ENCODE data around the gene FAM98B. TPM values are rescaled to one million over a fixed set of nuclear protein-coding genes. Genes with fewer than 3 reads are reported as not detected.

FAM98B gene
- total and polyA plus RNA-seq, 2 of the 8 experiments (the other 6 are each of a cell fraction or from before 2014, with no cell fraction given) = 5.9 to 48.4 TPM

DNA sequence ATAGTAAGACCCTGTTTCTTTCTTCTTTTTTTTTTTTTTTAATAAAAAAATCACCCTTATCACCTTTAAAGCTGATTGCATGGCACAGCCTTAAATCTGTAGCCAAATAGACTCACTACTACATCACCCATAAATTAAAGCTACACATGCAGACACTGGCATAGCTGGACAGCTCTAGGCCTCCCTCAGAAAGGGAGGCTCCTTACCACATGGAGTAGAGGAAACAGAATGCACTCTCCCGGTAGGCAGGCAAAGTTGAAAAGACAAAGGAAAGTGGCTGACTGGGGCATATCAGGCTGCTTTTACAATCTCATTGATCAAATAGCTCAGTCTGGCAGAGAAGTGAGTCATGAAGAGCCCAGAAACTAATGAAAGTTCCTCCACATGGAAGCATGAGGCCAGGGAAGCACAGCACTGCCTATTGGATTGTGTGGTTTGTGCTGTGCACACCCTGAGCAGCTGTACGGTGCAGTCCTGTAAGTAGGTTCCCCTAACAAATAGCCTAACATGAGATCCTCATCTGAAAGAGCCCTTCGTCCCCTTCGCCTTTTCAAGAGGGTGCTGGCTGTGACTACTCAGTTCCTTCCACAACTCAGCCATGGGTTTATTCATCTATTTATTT is 32.7 kb upstream of the FAM98B start:
- H4K91ac ChIP-seq (replicated peaks; ENCODE audit: insufficient read length, low read length) = no peak overlapping the region
- no peak overlapping the region for H3K4ac ChIP-seq (replicated peaks; ENCODE audit: insufficient read length, low read depth, low read length)
- H3K56ac ChIP-seq (replicated peaks; ENCODE audit: insufficient read length, low read depth, low read length) = no peak overlapping the region
- H4K8ac ChIP-seq (ENCODE audit: extremely low read depth, insufficient read depth, low read length) = no peak overlapping the region
- ChIA-PET POLR2A (ENCODE audit: partially characterized antibody) (no interaction called here), CTCF (ENCODE audit: partially characterized antibody) (interaction anchor here (0.6 to 3.5 kb wide), 7 partner anchors 10 to 419 kb away, joined by 3 to 12 read pairs (median 4); partner anchors contain the start of gene RASGRP1)
- no peak overlapping the region for H2BK20ac ChIP-seq (ENCODE audit: low read length)
- H3K27me3 ChIP-seq (replicated peaks in 1 of 4; ENCODE audit: control insufficient read depth in 3 of 4, extremely low read depth in 1 of 4, insufficient read depth in 3 of 4, low read length in 3 of 4) = no peaks in the 10 kb centered on the region
- no peaks in the 10 kb centered on the region for H4K20me1 ChIP-seq (replicated peaks in 1 of 2; ENCODE audit: control insufficient read depth in 1 of 2, insufficient read depth in 2 of 2, low read length in 2 of 2)
- no peak for DNase-seq (ENCODE audit: low read depth in 1 of 2, low spot score in 2 of 2)
- no peaks in the 10 kb centered on the region for H3K79me1 ChIP-seq (ENCODE audit: low read depth, low read length)
- H2BK5ac ChIP-seq (ENCODE audit: low read depth, low read length) = no peak overlapping the region
- no peak overlapping the region for H3K18ac ChIP-seq (ENCODE audit: extremely low read depth, low read length)
- H3K79me2 ChIP-seq (ENCODE audit: control insufficient read depth in 1 of 2, insufficient read depth in 2 of 2, low read length in 2 of 2) = no peaks in the 10 kb centered on the region
- H2BK12ac ChIP-seq (ENCODE audit: low read depth, low read length) = no peak overlapping the region
- H2BK15ac ChIP-seq (ENCODE audit: low read length) = no peak overlapping the region
- no peak overlapping the region for H4K5ac ChIP-seq (ENCODE audit: insufficient read length, low read depth, low read length)
- no peaks in the 10 kb centered on the region for H3K4me1 ChIP-seq (replicated peaks in 1 of 4; ENCODE audit: control insufficient read depth in 3 of 4, insufficient read depth in 4 of 4, low read length in 3 of 4)
- no peak overlapping the region for H3K4me3 ChIP-seq (ENCODE audit: extremely low read depth in 1 of 4, insufficient read depth in 2 of 4, low read depth in 3 of 4, low read length in 4 of 4)
- no peaks in the 10 kb centered on the region for H3K9me3 ChIP-seq (ENCODE audit: insufficient read depth in 2 of 2, low read depth in 1 of 2, low read length in 1 of 2)
- FAIRE-seq = no peak
- no peak overlapping the region for H3K27ac ChIP-seq (ENCODE audit: low read depth, low read length)
- WGBS, 2 experiments (ENCODE audit: extremely low coverage in 1 of 2, insufficient coverage in 1 of 2, insufficient read length in 1 of 2, insufficient replicate concordance in 2 of 2, low coverage in 1 of 2, low lambda C conversion rate in 2 of 2, missing lambda C conversion rate in 1 of 2) = 93% methylated on average over 4 of the region's 4 CpGs; no CpG with 5 or more reads in 1 of the 2 experiments
- H3K36me3 ChIP-seq (ENCODE audit: control insufficient read depth in 2 of 4, insufficient read depth in 4 of 4, low read length in 3 of 4) = no peaks in the 10 kb centered on the region
- no peak overlapping the region for H3K14ac ChIP-seq (ENCODE audit: insufficient read length)
- TF ChIP-seq ZNF274 (IDR thresholded peaks at IDR 0.05; ENCODE audit: borderline replicate concordance, extremely low read depth, low read length) (no peak), SP4 (IDR thresholded peaks at IDR 0.05; ENCODE audit: low read length) (no peak), FOSL1 (IDR thresholded peaks at IDR 0.05; ENCODE audit: insufficient read depth, low read depth, low read length) (no peak), SIRT6 (IDR thresholded peaks at IDR 0.05; ENCODE audit: low read length) (no peak), CBX5 (IDR thresholded peaks at IDR 0.05; ENCODE audit: low read depth, low read length) (no peak), SIX5 (IDR thresholded peaks at IDR 0.05; ENCODE audit: low read depth, low read length) (no peak), BACH1 (IDR thresholded peaks at IDR 0.05; ENCODE audit: low read length) (no peak), HDAC6 (IDR thresholded peaks at IDR 0.05; ENCODE audit: low read depth, low read length) (no peak), CBX8 (IDR thresholded peaks at IDR 0.05; ENCODE audit: borderline replicate concordance, low read depth, low read length) (no peak), KDM5A (IDR thresholded peaks at IDR 0.05; ENCODE audit: low read length) (no peak), RAD21 (IDR thresholded peaks at IDR 0.05 in 1 of 2, conservative IDR thresholded peaks at IDR 0.05 in 1 of 2; ENCODE audit: low read depth in 2 of 2, low read length in 2 of 2) (no peak)
- H2BK120ac ChIP-seq (replicated peaks; ENCODE audit: low read depth, low read length) = no peak overlapping the region
- H3K9ac ChIP-seq (replicated peaks in 1 of 4; ENCODE audit: extremely low read depth in 1 of 4, low read depth in 3 of 4, low read length in 3 of 4) = no peak overlapping the region
- H2AK5ac ChIP-seq (ENCODE audit: low read depth, low read length) = no peak overlapping the region
- peak overlapping the region; percentile 60 for H2AFZ ChIP-seq (ENCODE audit: low read length)
- no peaks in the 10 kb centered on the region; the same call in 1 of the 2 replicates for H3K23me2 ChIP-seq (ENCODE audit: low read depth, low read length)
- H3K23ac ChIP-seq (ENCODE audit: insufficient read length) = no peak overlapping the region
- no peak overlapping the region for H3K4me2 ChIP-seq (ENCODE audit: insufficient read depth in 1 of 2, low read depth in 2 of 2, low read length in 2 of 2)
